Stimulated activated CD8-positive, alpha-beta memory T cell treated with anti-CD3 and anti-CD28 coated beads, Interleukin-4, amount 100 ng/mL, for 4 hours (primary cell): ENCODE measurements around the gene AGAP3.

Experiments
- DNase-seq, 2 donors: peaks; one replicate each; pipeline ENCODE4 v3.0.0-alpha.2; 2020; ENCODE audit warnings: low read depth in 2 of 2, low spot score in 1 of 2

Gene AGAP3

GRCh38 chr7:151123158-151123821 lies 37.0 kb downstream of the AGAP3 start:
- no peak for DNase-seq

- peak; percentile 47 to 78 for DNase-seq
These were observed 37.7 kb downstream of the AGAP3 start for GRCh38 chr7:151123822-151124464.

- DNase-seq = no peak
These were observed 38.2 kb downstream of the AGAP3 start for GRCh38 chr7:151124481-151124880.

- no peak for DNase-seq
These were observed 38.7 kb downstream of the AGAP3 start for GRCh38 chr7:151124899-151125399.

- DNase-seq = no peak
These were observed 39.2 kb downstream of the AGAP3 start for GRCh38 chr7:151125470-151125845.

- no peak for DNase-seq
These were observed 39.7 kb downstream of the AGAP3 start for GRCh38 chr7:151125846-151126481.

- DNase-seq = no peak
These were observed 40.3 kb downstream of the AGAP3 start for GRCh38 chr7:151126491-151127137.

GRCh38 chr7:151128144-151128543 lies 41.9 kb downstream of the AGAP3 start:
- no peak for DNase-seq

- DNase-seq = no peak
These were observed 42.4 kb downstream of the AGAP3 start for GRCh38 chr7:151128716-151129115.

- DNase-seq = no peak
These were observed 43.1 kb downstream of the AGAP3 start for GRCh38 chr7:151129117-151129959.

GRCh38 chr7:151129960-151130591 lies 43.8 kb downstream of the AGAP3 start:
- no peak for DNase-seq

- no peak for DNase-seq
These were observed 44.5 kb downstream of the AGAP3 start for GRCh38 chr7:151130741-151131157.

- no peak for DNase-seq
These were observed 44.9 kb downstream of the AGAP3 start for GRCh38 chr7:151131224-151131591.

- DNase-seq = no peak
These were observed 45.5 kb downstream of the AGAP3 start for GRCh38 chr7:151131592-151132293.

- no peak for DNase-seq
These were observed 46.4 kb downstream of the AGAP3 start for GRCh38 chr7:151132461-151133205.

- DNase-seq = no peak
These were observed 47.2 kb downstream of the AGAP3 start for GRCh38 chr7:151133266-151133985.

GRCh38 chr7:151133986-151134742 lies 47.9 kb downstream of the AGAP3 start:
- DNase-seq = no peak
